Mesenchymal stem cell (in vitro differentiated cells and primary cell): ENCODE data around the gene TREM1.

Experiments
- DNase-seq: peaks from one replicate; pipeline ENCODE4 v3.0.0-alpha.2; 2013
- H2AFZ ChIP-seq: one replicate; pipeline ENCODE4 v1.6.1; 2013; ENCODE audit warnings: low read depth, mild to moderate bottlenecking, control low read depth, inconsistent platforms, low read length, moderate library complexity
- H2AK5ac ChIP-seq: 2 replicates; pipeline ENCODE4 v1.6.1; 2013; ENCODE audit warnings: low read length, moderate library complexity, mild to moderate bottlenecking, inconsistent platforms; ENCODE audit not compliant: severe bottlenecking
- H2BK120ac ChIP-seq: one replicate; pipeline ENCODE4 v1.6.1; 2013; ENCODE audit warnings: low read depth, mild to moderate bottlenecking, inconsistent platforms, low read length, moderate library complexity
- H2BK12ac ChIP-seq, 2 experiments: one replicate each; pipeline ENCODE4 v1.6.1; 2013; ENCODE audit warnings: inconsistent platforms in 2 of 2, low read length in 2 of 2, mild to moderate bottlenecking in 2 of 2, moderate library complexity in 2 of 2, control low read depth in 1 of 2
- H2BK15ac ChIP-seq: one replicate; pipeline ENCODE4 v1.6.1; 2013; ENCODE audit warnings: mild to moderate bottlenecking, low read depth, inconsistent platforms; ENCODE audit not compliant: poor library complexity, severe bottlenecking
- H2BK5ac ChIP-seq: 2 replicates; pipeline ENCODE4 v1.6.1; 2013; ENCODE audit warnings: low read depth, mild to moderate bottlenecking, low read length, control low read depth, inconsistent platforms; ENCODE audit not compliant: poor library complexity, severe bottlenecking
- H3K14ac ChIP-seq, 2 experiments: one replicate each; pipeline ENCODE4 v1.6.1; 2013; ENCODE audit warnings: inconsistent platforms in 2 of 2, low read length in 2 of 2, control low read depth in 1 of 2, mild to moderate bottlenecking in 1 of 2, moderate library complexity in 1 of 2
- H3K18ac ChIP-seq, 2 experiments: one replicate each; pipeline ENCODE4 v1.6.1; 2013; ENCODE audit warnings: inconsistent platforms in 2 of 2, low read length in 2 of 2, control low read depth in 1 of 2, low read depth in 1 of 2, mild to moderate bottlenecking in 1 of 2
- H3K23ac ChIP-seq, 2 experiments: one replicate each; pipeline ENCODE4 v1.6.1; 2013; ENCODE audit warnings: inconsistent platforms in 2 of 2, low read length in 2 of 2, mild to moderate bottlenecking in 2 of 2, moderate library complexity in 2 of 2, control low read depth in 1 of 2
- H3K27ac ChIP-seq: 2 replicates; pipeline ENCODE4 v1.5.1; 2013; ENCODE audit warnings: mild to moderate bottlenecking, moderate library complexity, low read length, control low read depth, inconsistent platforms; ENCODE audit not compliant: poor library complexity, severe bottlenecking
- H3K27me3 ChIP-seq, 2 experiments: 2 replicates each; pipeline versions ENCODE4 v1.6.1 to v1.7.0; 2013; ENCODE audit warnings: low read length in 2 of 2, mild to moderate bottlenecking in 2 of 2, moderate library complexity in 2 of 2, control low read depth in 1 of 2, inconsistent platforms in 1 of 2; ENCODE audit not compliant: control insufficient read depth in 1 of 2, insufficient read depth in 1 of 2
- H3K36me3 ChIP-seq, 2 experiments: 2 replicates each; pipeline versions ENCODE4 v1.6.1 to v1.7.0; 2013; ENCODE audit warnings: low read length in 2 of 2, control low read depth in 1 of 2, inconsistent platforms in 1 of 2, low read depth in 1 of 2, mild to moderate bottlenecking in 1 of 2; ENCODE audit not compliant: insufficient read depth in 2 of 2, control insufficient read depth in 1 of 2
- H3K4ac ChIP-seq, 2 experiments: one replicate each; pipeline ENCODE4 v1.6.1; 2013; ENCODE audit warnings: inconsistent platforms in 2 of 2, low read length in 2 of 2, mild to moderate bottlenecking in 2 of 2, moderate library complexity in 2 of 2, control low read depth in 1 of 2, low read depth in 1 of 2
- H3K4me1 ChIP-seq: 2 replicates; pipeline ENCODE4 v1.6.1; 2013; ENCODE audit warnings: low read depth, low read length, control low read depth; ENCODE audit not compliant: control insufficient read depth, insufficient read depth
- H3K4me2 ChIP-seq: 2 replicates; pipeline ENCODE4 v1.6.1; 2013; ENCODE audit warnings: low read length, mild to moderate bottlenecking, inconsistent platforms; ENCODE audit not compliant: poor library complexity, severe bottlenecking
- H3K4me3 ChIP-seq, 2 experiments: 2 replicates each; pipeline versions ENCODE4 v1.5.1 to v1.7.0; 2013; ENCODE audit warnings: low read length in 2 of 2, mild to moderate bottlenecking in 2 of 2, control low read depth in 1 of 2, low read depth in 1 of 2; ENCODE audit not compliant: insufficient read depth in 1 of 2
- H3K79me1 ChIP-seq: replicated peaks from 2 replicates; pipeline ENCODE4 v1.6.1; 2013; ENCODE audit warnings: mild to moderate bottlenecking, control low read depth, low read length, inconsistent platforms; ENCODE audit not compliant: poor library complexity, severe bottlenecking
- H3K9ac ChIP-seq: 2 replicates; pipeline ENCODE4 v1.7.0; 2013; ENCODE audit warnings: mild to moderate bottlenecking, low read length, moderate library complexity
- H3K9me3 ChIP-seq: 2 replicates; pipeline ENCODE4 v1.7.0; 2013; ENCODE audit warnings: mild to moderate bottlenecking, low read length; ENCODE audit not compliant: control insufficient read depth
- H4K8ac ChIP-seq: one replicate; pipeline ENCODE4 v1.6.1; 2013; ENCODE audit warnings: inconsistent platforms, mild to moderate bottlenecking, low read length, moderate library complexity
- H4K91ac ChIP-seq: one replicate; pipeline ENCODE4 v1.6.1; 2013; ENCODE audit warnings: mild to moderate bottlenecking, low read length, inconsistent platforms
- WGBS: methylation state at CpG from one replicate; pipeline ENCODE4 v1.1.7; 2013; ENCODE audit warnings: mixed read lengths; 5-methylcytosine and 5-hydroxymethylcytosine counted together

Gene TREM1

DNA sequence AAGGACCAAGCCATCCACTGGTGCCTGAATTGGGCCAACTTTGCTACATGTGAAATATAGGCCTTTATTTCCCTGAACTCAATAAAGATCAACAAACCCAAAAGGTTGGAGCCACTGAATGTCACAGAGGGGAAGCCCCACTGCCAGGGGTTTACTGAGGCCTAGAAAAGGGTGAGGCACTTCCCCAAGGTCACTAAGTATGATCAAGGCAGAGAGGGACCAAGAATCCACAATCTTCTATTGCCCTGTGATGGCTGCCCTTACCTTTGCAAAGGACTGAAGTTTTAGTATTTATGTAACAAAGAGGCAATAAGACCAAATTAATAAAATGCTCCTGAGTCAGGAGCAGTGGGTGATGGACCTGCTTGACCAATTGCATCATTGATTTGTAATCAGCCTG is 18.0 kb downstream of the TREM1 start:
- no peak overlapping the region for H2BK15ac ChIP-seq
- no peak overlapping the region for H3K23ac ChIP-seq
- no peak overlapping the region for H2BK120ac ChIP-seq
- no peaks in the 10 kb centered on the region for H3K4me1 ChIP-seq
- H3K18ac ChIP-seq = no peak overlapping the region
- H2AK5ac ChIP-seq = no peak overlapping the region
- no peak overlapping the region for H2BK12ac ChIP-seq
- no peak for DNase-seq
- H3K27me3 ChIP-seq = peaks cover 6 to 15% of the 10 kb centered on the region in 2 experiments
- H2AFZ ChIP-seq = no peak overlapping the region
- H3K79me1 ChIP-seq = no peaks in the 10 kb centered on the region
- H3K4ac ChIP-seq = no peak overlapping the region
- no peak overlapping the region for H3K4me2 ChIP-seq
- H2BK5ac ChIP-seq = no peak overlapping the region
- H3K36me3 ChIP-seq = no peaks in the 10 kb centered on the region
- no peak overlapping the region for H4K8ac ChIP-seq
- no peak overlapping the region for H3K9ac ChIP-seq
- no peak overlapping the region for H3K14ac ChIP-seq
- H3K4me3 ChIP-seq = no peak overlapping the region
- H4K91ac ChIP-seq = no peak overlapping the region
- peaks cover 2% of the 10 kb centered on the region for H3K9me3 ChIP-seq
- no peak overlapping the region for H3K27ac ChIP-seq

DNA sequence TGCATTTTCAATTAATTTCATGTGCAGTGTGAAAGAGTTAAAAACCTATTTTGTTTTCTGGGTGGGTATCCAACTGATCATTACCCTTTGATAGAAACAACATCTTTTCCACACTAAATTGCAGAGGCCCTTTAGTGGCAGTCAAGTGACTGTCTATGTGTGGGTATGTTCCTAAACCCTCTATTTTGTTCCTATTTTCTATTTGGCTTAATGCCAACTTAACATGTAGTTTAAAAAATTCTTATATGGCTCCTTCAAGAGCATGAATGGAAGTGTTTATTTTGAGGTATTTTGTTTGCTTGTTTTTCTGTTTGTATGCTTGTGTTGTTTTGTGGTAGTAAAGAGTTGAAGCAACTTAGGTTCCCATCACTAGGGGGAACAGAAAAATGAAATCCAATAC is 19.9 kb downstream of the TREM1 start:
- Histone ChIP-seq H2BK5ac (no peak overlapping the region), H2AFZ (no peak overlapping the region), H3K14ac (no peak overlapping the region), H2BK12ac (no peak overlapping the region), H3K9me3 (peaks cover 18% of the 10 kb centered on the region), H3K27ac (no peak overlapping the region), H3K36me3 (no peaks in the 10 kb centered on the region), H3K9ac (no peak overlapping the region), H3K4me1 (no peaks in the 10 kb centered on the region), H3K18ac (no peak overlapping the region), H3K27me3 (peaks cover 0 to 6% of the 10 kb centered on the region in 2 experiments), H4K91ac (no peak overlapping the region), H2BK15ac (no peak overlapping the region), H3K4me3 (no peak overlapping the region), H2BK120ac (no peak overlapping the region), H4K8ac (no peak overlapping the region), H2AK5ac (no peak overlapping the region), H3K79me1 (no peaks in the 10 kb centered on the region), H3K4ac (no peak overlapping the region), H3K4me2 (no peak overlapping the region), H3K23ac (no peak overlapping the region)
- no peak for DNase-seq

DNA sequence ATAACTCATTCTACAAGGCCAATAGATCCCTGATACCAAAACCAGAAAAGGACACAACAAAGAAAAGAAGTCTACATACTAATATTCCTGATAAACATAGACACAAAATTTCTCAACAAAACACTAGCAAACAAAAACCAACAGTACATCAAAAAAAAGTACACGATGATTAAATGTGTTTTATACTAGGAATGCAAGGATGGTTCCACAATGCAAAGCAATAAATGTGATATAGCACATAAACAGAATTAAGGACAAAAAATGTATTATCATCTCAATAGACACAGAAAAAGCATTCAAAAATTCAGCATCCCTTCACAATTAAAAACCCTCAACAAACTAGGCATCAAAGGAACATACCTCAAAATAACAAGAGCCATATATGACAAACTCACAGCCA is 23.2 kb downstream of the TREM1 start:
- Histone ChIP-seq H2BK12ac (no peak overlapping the region), H3K27ac (no peak overlapping the region), H3K18ac (no peak overlapping the region), H2BK5ac (no peak overlapping the region), H4K8ac (no peak overlapping the region), H3K36me3 (no peaks in the 10 kb centered on the region), H3K4me1 (no peaks in the 10 kb centered on the region), H3K4me2 (no peak overlapping the region), H3K23ac (no peak overlapping the region), H3K27me3 (no peaks in the 10 kb centered on the region), H2AFZ (no peak overlapping the region), H3K4ac (no peak overlapping the region), H4K91ac (no peak overlapping the region), H2BK120ac (no peak overlapping the region), H3K79me1 (no peaks in the 10 kb centered on the region), H3K4me3 (no peak overlapping the region), H3K9ac (no peak overlapping the region), H2AK5ac (no peak overlapping the region), H3K14ac (no peak overlapping the region), H2BK15ac (no peak overlapping the region), H3K9me3 (peaks cover 27% of the 10 kb centered on the region)
- DNase-seq = no peak
- WGBS = 100% methylated on average over 1 of the region's 1 CpG

DNA sequence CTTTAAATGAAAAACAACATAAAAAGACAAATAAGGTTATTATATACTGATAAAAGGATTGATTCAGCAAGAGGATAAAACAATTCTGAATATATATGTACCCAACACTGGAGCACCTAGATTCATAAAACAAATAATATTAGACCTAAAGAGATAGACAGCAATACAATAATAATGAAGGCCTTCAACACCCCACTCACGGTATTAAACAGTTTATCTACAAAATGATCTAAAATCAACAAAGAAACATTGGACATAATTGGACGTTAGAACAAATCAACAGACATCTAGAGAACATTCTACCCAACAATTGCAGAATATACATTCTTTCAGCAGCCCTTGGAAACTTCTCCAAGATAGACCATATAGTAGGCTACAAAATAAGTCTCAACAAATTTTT is 24.1 kb downstream of the TREM1 start:
- Histone ChIP-seq H2BK15ac (no peak overlapping the region), H3K9ac (no peak overlapping the region), H3K36me3 (no peaks in the 10 kb centered on the region), H3K4me1 (peaks cover 2% of the 10 kb centered on the region), H3K79me1 (no peaks in the 10 kb centered on the region), H3K18ac (no peak overlapping the region), H3K27ac (no peak overlapping the region), H3K14ac (no peak overlapping the region), H2BK120ac (no peak overlapping the region), H3K23ac (no peak overlapping the region), H3K27me3 (no peaks in the 10 kb centered on the region), H4K8ac (no peak overlapping the region), H2AK5ac (no peak overlapping the region), H3K9me3 (peaks cover 27% of the 10 kb centered on the region), H2BK12ac (no peak overlapping the region), H4K91ac (no peak overlapping the region), H3K4me3 (no peak overlapping the region), H2BK5ac (no peak overlapping the region), H2AFZ (no peak overlapping the region), H3K4me2 (no peak overlapping the region), H3K4ac (no peak overlapping the region)
- no peak for DNase-seq
- 66% methylated on average over 2 of the region's 2 CpGs for WGBS
